Activated T-cell treated with anti-CD3 and anti-CD28 coated beads for 24 hours (primary cell): Measurements from ENCODE around the gene MYO3A.

Experiments
- DNase-seq: peaks from one replicate; pipeline ENCODE4 v3.0.0-alpha.2; 2020; ENCODE audit warnings: low read depth

MYO3A gene

GRCh38 chr10:25933653-25934608 lies at the start of gene MYO3A:
Gene MYO3A, plus strand, starts transcription at chr10:25934229. Its CDS starts 17,882 bp downstream, at chr10:25952111.
- DNase-seq, result no peak

- DNase-seq, result no peak
Observed at GRCh38 chr10:25888627-25889026, 45.4 kb upstream of the MYO3A start.

- DNase-seq, result no peak
Observed at GRCh38 chr10:25890995-25891394, 43.0 kb upstream of the MYO3A start.

GRCh38 chr10:25895856-25896255 lies 38.2 kb upstream of the MYO3A start:
- no peak for DNase-seq

DNA sequence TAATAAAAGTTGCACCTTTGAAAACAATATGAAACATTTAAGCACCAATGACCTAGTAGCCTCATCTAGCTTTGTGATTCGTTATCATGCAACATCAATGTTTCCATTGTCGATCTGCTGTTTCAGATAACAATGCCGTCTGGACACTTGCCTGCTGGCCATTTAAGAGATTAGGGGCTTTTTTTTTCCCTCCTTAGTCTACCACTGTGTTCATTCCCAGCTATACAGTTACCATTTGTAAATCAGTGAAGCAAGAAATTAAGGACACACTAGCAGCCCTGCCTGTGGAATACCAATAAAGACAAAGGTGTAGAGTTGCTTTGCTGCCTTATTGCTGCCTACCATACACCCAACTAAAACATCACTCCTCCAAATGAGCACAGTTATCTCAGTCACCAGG lies 37.6 kb upstream of the MYO3A start:
- no peak for DNase-seq

DNA sequence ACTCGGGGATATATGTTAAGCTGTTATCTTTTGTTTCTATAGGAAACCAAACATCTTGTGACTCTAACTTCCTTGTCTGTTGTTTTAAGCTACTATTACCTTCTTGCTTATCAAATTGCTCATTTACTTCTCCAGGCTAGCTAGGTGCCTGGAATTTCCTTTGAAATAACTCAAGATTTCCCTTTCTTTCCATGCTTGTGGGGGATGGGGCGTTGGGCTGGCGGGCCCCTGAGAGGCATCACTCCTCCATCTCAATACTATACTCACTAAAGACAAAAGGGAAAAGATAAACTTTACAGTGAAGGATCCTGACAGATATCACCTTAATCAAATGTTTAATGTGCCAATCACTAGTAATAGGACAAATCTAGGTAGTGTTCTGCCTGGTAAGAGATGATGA lies 34.7 kb upstream of the MYO3A start:
- no peak for DNase-seq

DNA sequence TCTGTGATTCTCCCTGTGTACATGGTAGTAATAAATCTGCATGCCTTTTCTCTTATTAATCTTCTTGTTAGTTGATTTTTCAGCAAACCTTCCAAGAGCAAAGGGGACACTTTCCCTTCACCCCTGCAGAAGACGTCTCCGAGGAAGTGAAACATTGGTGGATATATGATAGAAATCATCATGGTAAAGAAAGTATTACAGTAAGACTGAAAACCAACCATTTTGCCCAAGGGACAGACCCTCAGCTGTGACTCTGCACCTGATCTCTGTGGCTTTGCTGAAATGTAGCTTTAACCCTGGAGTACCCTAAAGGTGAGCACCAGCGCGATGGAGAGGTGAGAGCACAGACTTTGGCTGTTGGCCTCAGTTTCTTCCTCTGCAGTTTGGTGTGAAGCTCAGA lies 32.8 kb upstream of the MYO3A start:
- no peak for DNase-seq

- DNase-seq, result no peak
Observed at GRCh38 chr10:25902002-25902401, 32.0 kb upstream of the MYO3A start.

DNA sequence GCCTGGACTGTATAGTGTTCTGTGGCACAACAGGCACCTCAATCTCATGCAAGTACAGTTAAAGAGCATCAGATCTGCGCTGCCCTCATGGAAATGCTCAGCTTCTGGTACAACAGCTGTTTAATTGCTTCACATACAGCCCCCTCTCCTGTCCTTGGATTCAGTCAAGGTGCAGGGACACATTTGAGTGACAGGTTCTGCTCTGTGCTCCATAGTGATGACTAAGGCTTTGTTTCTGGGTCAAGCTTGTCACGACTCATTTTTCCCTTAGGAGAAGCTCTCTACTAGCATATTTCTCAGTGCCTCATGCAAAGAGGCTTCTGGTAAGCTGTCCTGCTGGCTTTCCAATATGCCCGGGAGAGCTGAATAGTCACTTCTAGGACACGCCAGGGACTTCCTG lies 26.8 kb upstream of the MYO3A start:
- DNase-seq, result no peak

- no peak for DNase-seq
Observed at GRCh38 chr10:25912866-25913265, 21.2 kb upstream of the MYO3A start.

DNA sequence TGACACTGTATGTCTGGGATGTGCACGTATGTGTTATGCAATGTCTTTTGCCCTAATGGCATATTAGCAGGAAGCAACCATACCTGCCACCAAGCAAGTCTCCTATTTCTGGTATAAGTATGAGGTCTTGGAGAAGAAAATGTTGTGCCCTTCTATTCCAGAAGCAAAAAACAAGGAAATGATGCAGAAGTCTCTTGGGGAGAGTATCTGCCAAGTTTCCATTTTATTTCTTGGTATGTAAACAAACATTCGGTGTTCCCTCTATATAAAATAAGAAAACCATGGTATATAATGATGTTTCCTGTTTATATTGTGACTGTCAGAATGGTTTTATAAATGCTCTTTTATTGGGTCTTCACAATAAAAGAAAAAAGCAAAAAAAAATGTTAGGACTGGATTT lies 19.3 kb upstream of the MYO3A start:
- no peak for DNase-seq

DNA sequence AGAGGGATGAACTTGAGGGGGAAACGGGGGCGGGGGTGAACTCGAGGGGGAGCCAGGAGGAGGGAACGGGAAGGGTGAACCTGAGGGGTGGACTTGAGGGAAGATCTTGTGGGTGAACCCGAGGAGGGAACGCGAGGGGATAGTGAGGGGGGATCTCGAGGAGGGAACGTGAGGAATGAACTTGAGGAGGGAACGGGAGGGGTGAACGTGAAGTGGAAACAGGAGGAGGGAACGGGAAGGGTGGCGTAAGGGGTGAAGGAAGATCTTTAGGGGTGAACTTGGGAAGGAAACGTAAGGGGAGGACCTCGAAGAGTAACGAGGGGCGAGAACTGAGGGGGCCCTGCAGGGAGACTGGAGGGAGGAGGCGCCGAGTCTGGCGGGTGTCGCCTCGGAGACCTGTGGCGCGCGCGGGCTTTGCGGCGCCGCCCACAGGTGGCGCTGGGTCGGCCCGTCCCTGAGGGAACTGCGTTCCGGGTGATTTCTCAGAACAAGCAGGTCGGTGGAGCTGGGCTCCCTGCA lies 651 bp downstream of the MYO3A start:
- DNase-seq, result no peak

DNA sequence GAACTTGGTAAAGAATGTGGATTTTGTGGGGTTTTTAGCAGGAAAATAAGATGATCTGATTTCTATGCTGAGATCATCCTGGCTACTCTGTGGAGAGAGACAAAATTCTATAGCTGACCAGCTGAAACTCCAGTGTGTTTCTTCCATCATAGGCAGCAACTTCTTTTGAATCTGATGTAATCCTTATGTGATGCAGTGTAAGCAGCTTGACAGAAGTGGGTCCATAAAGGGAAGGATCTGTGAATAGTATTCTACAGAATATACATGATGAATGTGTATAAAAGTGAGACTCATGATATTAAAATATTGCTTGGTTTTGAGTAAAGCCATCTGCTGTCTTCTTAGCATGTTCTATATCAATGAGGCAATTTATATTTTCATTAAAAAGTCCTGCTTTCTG lies 4.4 kb downstream of the MYO3A start:
- no peak for DNase-seq

- DNase-seq, result no peak
Observed at GRCh38 chr10:25944771-25945170, 10.7 kb downstream of the MYO3A start.

DNA sequence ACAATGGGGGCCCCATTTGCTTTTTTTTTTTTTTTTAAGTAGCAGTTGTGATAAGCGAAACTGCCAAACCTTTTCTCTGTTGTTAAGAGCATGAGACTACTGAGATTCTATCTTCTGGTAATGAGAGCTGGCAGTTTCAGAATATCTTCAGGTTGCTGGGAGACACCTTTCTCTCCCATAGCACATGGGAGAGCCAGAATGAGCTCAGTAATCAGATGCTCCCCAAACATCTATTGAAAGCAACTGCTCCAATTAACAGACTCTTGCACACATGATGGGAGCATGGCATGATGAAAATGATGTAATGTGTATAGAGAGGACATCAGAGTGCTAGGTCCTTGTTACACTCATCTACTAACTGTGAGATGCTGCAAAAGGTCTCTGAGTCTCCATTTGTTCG lies 18.8 kb downstream of the MYO3A start:
- no peak for DNase-seq

DNA sequence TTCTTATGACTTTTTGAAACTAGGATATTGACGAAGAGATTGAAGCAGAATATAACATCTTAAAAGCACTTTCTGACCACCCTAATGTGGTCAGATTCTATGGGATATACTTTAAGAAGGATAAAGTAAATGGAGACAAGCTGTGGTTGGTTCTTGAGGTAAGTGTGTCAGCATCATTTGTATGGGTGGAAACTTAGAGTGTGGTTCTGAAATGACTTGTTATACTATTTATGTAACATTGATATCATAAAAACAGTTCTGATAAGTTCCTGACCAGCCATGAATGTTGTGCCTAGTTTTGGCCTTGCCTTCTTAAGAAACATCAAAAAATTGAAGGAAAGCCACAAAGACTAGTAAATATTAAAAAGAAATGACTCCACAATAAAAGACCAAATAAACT lies 20.8 kb downstream of the MYO3A start:
- no peak for DNase-seq

DNA sequence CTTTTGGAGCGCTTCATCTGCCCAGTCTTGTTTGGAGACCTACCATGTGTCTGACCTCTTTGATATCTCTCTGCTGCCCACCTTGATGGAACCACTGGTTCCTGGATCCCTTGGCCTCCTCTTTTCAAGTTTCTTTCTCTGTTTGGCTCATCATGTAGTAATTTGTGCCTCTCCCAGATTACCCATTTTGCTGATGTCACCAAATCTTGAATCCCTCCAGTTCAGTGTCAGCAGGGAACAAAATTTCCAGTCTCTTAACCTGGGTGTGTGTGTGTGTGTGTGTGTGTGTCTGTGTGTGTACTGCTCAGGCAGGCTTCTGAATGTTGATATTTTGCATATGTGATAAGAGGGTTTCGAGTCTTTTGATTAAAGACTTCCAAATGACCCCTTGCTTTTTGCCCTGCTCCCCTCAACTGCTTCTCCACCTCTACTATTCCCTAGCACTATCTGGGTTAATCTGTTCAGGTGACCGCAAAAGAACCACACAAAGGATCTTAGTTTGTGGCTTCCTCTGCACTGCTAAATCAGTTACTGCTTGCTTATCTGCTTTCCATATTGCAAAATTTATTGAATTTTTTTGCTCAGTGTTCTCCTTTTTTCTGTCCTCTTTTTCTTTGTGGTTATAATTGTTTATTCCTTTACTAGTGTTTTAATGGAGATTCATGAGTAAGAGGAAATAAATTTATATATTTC lies 25.7 kb downstream of the MYO3A start:
- DNase-seq, result no peak

DNA sequence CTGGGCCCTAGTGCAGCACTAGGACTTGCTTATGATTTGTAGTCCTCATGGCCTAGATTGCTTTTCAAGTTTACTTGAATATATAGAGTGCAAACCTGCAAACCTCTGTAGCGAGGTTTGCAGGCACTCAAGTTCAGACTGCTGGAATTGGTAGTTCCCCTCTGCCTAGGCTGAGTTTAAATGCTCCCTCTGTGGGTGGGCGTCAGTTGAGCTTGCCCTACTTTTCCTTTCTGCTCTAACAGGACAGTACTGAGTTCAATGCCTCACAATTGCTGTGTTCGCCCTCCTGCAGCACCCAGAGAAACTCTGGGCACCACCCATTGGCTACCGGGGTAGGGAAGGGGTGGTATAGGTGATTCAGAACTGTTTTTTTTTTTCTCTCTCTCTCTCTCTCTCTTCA lies 31.6 kb downstream of the MYO3A start:
- DNase-seq, result no peak

- DNase-seq, result no peak
Observed at GRCh38 chr10:25966844-25967243, 32.8 kb downstream of the MYO3A start.

- no peak for DNase-seq
Observed at GRCh38 chr10:25972631-25973030, 38.6 kb downstream of the MYO3A start.

DNA sequence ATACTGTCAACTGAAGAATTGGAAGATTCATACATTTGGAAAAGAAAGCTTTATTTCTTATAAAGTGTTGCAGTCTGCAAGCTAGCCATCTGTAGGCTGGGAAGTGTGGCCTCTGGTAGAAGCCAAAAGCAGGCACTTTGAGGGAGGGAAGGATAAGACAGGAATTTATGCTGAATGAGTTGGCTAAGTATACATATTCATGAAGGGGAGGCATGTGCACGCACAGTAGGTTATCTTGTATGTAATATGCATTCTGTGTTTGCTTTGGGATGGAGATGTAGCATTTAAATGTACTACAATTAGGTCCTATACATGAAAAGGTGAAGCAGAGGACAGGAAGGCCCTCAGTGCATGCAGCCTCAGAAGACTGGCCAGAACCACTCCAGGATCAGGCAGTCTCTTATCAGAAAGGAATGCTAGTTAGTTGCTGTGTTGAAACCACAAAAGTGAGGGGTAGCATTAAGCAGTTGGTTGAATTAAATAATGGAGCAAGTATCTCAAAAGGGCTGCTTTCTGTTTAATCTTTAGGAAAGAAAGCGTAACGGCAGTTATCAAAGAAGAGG lies 40.9 kb downstream of the MYO3A start:
- no peak for DNase-seq

DNA sequence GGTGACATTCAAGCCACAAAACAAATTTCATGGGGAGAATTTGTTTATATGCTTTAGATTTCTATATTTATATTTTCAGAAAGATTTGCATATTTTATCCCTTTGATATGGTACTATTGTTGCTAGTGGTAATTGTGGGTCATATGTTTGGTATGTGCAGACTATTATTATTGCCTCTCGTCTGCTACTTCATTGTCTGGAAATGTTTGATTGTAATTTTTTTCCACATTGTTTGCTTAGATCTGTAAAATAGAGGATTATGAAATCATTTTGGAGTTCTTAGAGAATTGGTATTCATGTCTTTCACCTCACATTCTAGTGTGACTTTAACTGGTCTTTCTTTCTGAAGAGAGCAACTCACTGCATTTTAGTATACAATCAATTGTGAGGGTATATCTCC lies 44.7 kb downstream of the MYO3A start:
- DNase-seq, result no peak

GRCh38 chr10:25982107-25982506 lies 48.1 kb downstream of the MYO3A start:
- no peak for DNase-seq
